Iris pigment epithelial cell (primary cell): Measurements from ENCODE around the gene UBE2F.

ENCODE experiments used
- DNase-seq: peaks from one replicate; pipeline ENCODE4 v3.0.0-alpha.2; 2011; ENCODE audit warnings: low read depth

UBE2F gene, protein sequence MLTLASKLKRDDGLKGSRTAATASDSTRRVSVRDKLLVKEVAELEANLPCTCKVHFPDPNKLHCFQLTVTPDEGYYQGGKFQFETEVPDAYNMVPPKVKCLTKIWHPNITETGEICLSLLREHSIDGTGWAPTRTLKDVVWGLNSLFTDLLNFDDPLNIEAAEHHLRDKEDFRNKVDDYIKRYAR

GRCh38 chr2:237966565-237967462 is at the start of gene UBE2F:
TSS of gene UBE2F (plus strand) at chr2:237967014. CDS start at chr2:237973108, 6,094 bp downstream.
- peak; percentile 96 for DNase-seq

DNA sequence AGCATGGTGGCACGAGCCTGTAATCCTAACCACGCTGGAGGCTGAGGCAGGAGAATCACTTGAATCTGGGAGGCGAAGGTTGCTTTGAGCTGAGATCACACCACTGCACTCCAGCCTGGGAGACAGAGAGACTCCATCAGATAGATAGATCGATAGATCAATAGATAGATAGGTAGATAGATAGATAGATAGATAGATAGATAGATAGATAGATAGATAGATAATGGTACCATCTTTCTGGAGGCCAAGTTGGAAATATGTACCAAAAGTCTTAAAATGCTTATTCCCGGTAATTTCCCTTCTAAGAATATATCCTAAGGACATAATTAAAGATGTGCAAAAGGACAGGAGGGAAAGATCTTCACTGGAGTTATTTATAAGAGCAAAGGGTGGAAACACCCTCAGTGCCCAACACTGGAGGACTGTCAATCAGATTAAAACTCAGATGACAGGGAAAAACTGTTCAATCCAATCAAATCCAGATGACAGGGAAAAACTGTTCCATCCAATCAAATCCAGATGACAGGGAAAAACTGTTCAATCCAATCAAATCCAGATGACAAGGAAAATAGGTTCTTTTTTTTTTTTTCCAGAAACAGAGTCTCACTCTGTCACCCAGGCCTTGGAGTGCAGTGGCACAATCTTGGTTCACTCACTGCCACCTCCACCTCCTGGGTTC is 49.0 kb upstream of the UBE2F start:
- DNase-seq: no peak

- DNase-seq: no peak
Observed at GRCh38 chr2:237919593-237919992, 47.2 kb upstream of the UBE2F start.

DNA sequence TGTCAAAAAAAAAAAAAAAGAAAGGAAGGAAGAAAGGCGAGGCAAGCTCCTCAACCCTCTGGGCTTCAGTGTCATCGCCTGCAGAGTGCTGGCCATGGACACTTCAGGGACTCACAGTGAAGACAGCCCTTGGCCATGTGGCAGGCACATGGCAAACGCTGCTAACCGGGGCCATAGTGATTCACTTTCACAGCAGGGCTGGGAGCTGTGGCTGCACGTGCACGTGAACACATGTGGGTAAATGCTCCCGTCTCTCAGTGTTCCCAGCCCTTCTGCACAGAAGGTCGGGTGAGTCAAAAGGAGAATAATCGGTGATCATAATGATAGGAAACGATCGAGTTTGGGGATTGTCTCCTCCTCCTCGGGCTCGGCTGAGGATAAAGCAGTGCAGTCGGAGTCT is 46.1 kb upstream of the UBE2F start:
- DNase-seq: no peak

- no peak for DNase-seq
Observed at GRCh38 chr2:237921967-237922492, 44.8 kb upstream of the UBE2F start.

GRCh38 chr2:237922641-237923361 is 44.0 kb upstream of the UBE2F start:
- DNase-seq: no peak

GRCh38 chr2:237923481-237924163 is 43.2 kb upstream of the UBE2F start:
- DNase-seq: peak; percentile 51

DNA sequence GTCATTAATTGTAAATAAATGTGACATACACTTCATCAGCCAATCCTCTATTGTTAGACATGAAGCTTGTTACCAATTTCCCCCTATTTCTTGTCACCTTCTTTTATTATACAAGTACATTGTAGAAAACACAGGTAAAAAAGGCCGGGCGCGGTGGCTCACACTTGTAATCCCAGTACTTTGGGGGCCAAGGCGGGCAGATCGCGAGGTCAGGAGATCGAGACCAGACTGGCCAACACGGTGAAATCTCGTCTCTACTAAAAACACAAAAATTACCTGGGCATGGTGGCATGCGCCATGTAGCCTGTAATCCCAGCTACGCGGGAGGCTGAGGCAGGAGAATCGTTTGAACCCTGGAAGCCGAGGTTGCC is 42.7 kb upstream of the UBE2F start:
- no peak for DNase-seq

GRCh38 chr2:237927135-237927534 is 39.7 kb upstream of the UBE2F start:
- no peak for DNase-seq

DNA sequence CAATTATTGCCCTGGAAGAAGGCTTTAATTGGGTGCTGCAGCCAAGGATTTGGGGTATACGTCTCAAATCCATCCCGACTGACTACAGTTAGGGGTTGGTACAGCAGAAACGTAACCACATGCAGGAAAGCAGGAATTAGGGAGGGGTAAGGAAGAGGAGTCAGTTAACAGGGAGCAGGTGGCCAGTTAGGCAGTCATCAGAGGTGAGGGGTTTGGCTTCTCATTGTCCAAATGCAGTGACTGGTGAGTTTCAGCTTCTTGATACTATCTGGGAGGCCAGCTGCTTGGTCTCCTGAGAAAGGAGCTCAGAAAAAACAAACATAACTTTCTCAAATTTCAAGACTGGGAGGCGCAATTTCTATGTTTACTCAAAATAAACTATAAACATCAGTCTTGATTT is 38.8 kb upstream of the UBE2F start:
- no peak for DNase-seq

DNA sequence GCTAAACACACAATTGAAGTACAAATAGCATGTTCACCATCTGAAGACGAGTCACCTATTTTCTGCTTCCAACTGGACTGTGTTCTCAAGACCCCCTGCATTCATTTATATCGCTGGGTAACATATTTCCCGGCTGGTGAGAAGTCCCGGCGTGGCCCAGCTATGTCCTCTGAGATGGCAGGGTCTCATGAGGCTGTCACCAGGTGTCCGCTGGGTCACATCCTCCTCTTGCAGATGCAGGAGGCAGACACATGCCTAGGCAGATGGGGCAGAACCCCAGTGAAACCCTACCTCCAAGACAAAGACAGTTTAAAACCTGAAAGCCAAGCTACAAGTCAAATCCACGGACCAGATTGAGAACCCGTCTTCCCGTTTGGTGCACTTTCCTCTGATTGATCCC is 36.8 kb upstream of the UBE2F start:
- no peak for DNase-seq

DNA sequence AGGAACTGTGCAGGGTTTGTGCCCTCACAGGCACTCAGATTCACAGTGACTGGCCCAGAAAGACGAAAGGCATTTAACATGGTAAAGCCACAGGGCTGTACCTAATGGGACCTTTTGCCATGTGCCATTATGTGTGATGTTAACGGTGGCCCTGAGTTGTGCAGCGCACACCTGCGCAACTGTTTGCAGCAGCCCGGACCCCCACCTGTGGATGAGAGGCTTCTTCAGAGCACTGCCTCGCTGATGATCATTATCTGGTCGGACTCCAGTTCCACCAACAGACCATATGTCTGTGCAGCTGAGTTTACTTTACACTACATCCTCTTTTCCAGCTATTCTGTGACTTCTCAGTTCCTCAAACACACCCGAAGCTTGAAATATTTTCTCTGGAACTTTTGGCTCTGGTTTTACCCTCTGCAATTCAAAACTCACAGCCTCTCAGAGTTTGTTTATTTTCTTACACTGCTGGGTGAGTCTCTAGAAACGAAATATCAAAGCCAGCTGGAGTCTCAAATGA is 35.6 kb upstream of the UBE2F start:
- DNase-seq: peak; percentile 40

GRCh38 chr2:237932731-237933131 is 34.1 kb upstream of the UBE2F start:
- peak; percentile 86 for DNase-seq

- no peak for DNase-seq
Observed at GRCh38 chr2:237934186-237934585, 32.6 kb upstream of the UBE2F start.

- peak; percentile 16 for DNase-seq
Observed at GRCh38 chr2:237935740-237936452, 30.9 kb upstream of the UBE2F start.

DNA sequence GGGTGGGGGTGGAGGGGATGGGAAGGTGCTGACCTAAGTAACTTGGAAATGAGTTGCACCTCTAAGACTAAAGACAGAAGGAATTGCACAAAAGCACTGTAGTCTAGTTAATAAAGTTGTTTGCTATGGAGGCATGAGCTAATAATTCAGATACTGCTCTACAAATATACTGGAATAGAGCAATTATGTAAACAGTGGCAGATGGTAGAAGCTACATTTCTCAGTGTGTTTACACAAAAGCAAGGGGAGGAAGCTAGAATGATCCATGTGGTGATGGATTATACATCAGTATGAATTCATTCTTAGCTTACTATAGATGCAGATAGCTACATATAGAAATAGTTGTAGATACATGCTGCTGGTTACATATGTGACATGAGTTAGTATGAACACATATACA is 27.6 kb upstream of the UBE2F start:
- DNase-seq: peak; percentile 49

GRCh38 chr2:237940828-237941227 is 26.0 kb upstream of the UBE2F start:
- DNase-seq: no peak

GRCh38 chr2:237941239-237941638 is 25.6 kb upstream of the UBE2F start:
- DNase-seq: no peak

- DNase-seq: no peak
Observed at GRCh38 chr2:237942513-237942899, 24.3 kb upstream of the UBE2F start.

GRCh38 chr2:237943395-237944094 is 23.3 kb upstream of the UBE2F start:
- no peak for DNase-seq
